ENCODE measurements around the gene MAPK14.

DNA sequence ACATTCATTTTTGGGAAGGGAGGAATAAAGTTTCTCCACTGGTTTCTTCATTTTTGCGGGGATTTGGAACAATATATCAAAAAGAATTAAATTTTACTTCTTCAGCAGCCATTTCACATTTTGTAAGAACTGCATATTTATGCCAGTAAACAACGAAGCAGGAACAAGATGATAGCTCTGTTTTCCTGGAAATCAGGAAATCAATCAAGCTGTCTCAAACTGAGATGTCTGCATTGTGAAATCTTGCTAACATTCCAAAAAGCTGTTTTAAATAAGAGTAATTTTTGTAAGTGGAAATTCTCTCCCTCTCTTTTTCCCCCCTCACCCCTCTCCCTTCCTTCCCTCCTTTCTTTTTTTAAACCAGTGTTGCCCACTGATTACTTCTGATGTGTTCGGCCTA, 122.7 kb downstream of the MAPK14 start:
- TF ChIP-seq, protein P1, sequence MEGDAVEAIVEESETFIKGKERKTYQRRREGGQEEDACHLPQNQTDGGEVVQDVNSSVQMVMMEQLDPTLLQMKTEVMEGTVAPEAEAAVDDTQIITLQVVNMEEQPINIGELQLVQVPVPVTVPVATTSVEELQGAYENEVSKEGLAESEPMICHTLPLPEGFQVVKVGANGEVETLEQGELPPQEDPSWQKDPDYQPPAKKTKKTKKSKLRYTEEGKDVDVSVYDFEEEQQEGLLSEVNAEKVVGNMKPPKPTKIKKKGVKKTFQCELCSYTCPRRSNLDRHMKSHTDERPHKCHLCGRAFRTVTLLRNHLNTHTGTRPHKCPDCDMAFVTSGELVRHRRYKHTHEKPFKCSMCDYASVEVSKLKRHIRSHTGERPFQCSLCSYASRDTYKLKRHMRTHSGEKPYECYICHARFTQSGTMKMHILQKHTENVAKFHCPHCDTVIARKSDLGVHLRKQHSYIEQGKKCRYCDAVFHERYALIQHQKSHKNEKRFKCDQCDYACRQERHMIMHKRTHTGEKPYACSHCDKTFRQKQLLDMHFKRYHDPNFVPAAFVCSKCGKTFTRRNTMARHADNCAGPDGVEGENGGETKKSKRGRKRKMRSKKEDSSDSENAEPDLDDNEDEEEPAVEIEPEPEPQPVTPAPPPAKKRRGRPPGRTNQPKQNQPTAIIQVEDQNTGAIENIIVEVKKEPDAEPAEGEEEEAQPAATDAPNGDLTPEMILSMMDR (IDR thresholded peaks at IDR 0.05) = no peak
- no peak for TF ChIP-seq POLR2A (IDR thresholded peaks at IDR 0.05)
